IMR-90 (cell line): ENCODE measurements around the gene CD151. TPM values are rescaled to one million over a fixed set of nuclear protein-coding genes. Genes with fewer than 3 reads are reported as not detected.
A peak's percentile ranks its signal among the peaks of the same experiment; 100 is the strongest.

Experiments used
- ATAC-seq: fragments of 200-7000 bp; cut with Tn5 transposase; 2 replicates; pipeline ENCODE4 v1.9.1; 2020; ENCODE audit warnings: low read depth, mild to moderate bottlenecking, moderate library complexity
- BruUV-seq: library from RNA; stranded (reverse); fragments of 400-500 nt; replicated peaks from 2 replicates; lab custom pipeline; 2021; lab: Mats Ljungman, UMichigan
- CTCF ChIA-PET: fragments of 300-600 bp; formaldehyde crosslinking; extraction: SDS; loops from one replicate; lab custom pipeline; 2021; ENCODE audit warnings: antibody characterized with exemption; lab: Yijun Ruan, JAX
- POLR2A ChIA-PET: fragments of 300-600 bp; sonication (Branson Sonifier 250); formaldehyde crosslinking; loops from one replicate; lab custom pipeline; 2022; ENCODE audit warnings: antibody characterized with exemption; ENCODE audit not compliant: unreplicated experiment; lab: Charles Lee
- DNase-seq: peaks from one replicate; pipeline ENCODE4 v3.0.0; 2013
- H2AFZ ChIP-seq: replicated peaks from 2 replicates; pipeline ENCODE3; 2013; ENCODE audit warnings: low read length, mild to moderate bottlenecking; ENCODE audit not compliant: poor library complexity
- H2AK5ac ChIP-seq: 2 replicates; pipeline ENCODE4 v1.6.1; 2013; ENCODE audit warnings: low read depth, low read length, inconsistent platforms
- H2AK9ac ChIP-seq: replicated peaks from 2 replicates; pipeline ENCODE3; 2013; ENCODE audit warnings: mild to moderate bottlenecking, low read depth, low read length, moderate library complexity; ENCODE audit not compliant: poor library complexity
- H2BK120ac ChIP-seq: 2 replicates; pipeline ENCODE4 v1.6.1; 2013; ENCODE audit warnings: low read depth, low read length, inconsistent platforms
- H2BK15ac ChIP-seq: 3 replicates; pipeline ENCODE4 v1.6.1; 2013; ENCODE audit warnings: low read depth, low read length, inconsistent platforms
- H2BK20ac ChIP-seq: 2 replicates; pipeline ENCODE4 v1.6.1; 2013; ENCODE audit warnings: low read depth, mild to moderate bottlenecking, inconsistent platforms, low read length, moderate library complexity
- H2BK5ac ChIP-seq: 2 replicates; pipeline ENCODE4 v1.6.1; 2013; ENCODE audit warnings: mild to moderate bottlenecking, low read depth, low read length, inconsistent platforms; ENCODE audit not compliant: poor library complexity, severe bottlenecking
- H3K14ac ChIP-seq: replicated peaks from 2 replicates; pipeline ENCODE4 v1.6.1; 2013; ENCODE audit warnings: low read depth, low read length, inconsistent platforms
- H3K18ac ChIP-seq: 2 replicates; pipeline ENCODE4 v1.6.1; 2013; ENCODE audit warnings: low read depth, low read length, control low read depth
- H3K23ac ChIP-seq: 2 replicates; pipeline ENCODE4 v1.6.1; 2013; ENCODE audit warnings: low read depth, low read length, inconsistent platforms
- H3K27ac ChIP-seq: 2 replicates; pipeline ENCODE4 v1.5.1; 2013; ENCODE audit warnings: mild to moderate bottlenecking, control low read depth, low read length; ENCODE audit not compliant: insufficient read depth
- H3K27me3 ChIP-seq: 2 replicates; pipeline ENCODE4 v1.6.1; 2013; ENCODE audit warnings: low read length; ENCODE audit not compliant: control insufficient read depth, insufficient read depth
- H3K36me3 ChIP-seq: 2 replicates; pipeline ENCODE4 v1.6.1; 2013; ENCODE audit warnings: low read length, mixed read lengths; ENCODE audit not compliant: control insufficient read depth, insufficient read depth
- H3K4ac ChIP-seq: 2 replicates; pipeline ENCODE4 v1.6.1; 2013; ENCODE audit warnings: low read depth, low read length, inconsistent platforms
- H3K4me1 ChIP-seq: 2 replicates; pipeline ENCODE4 v1.6.1; 2013; ENCODE audit warnings: low read length, mixed read lengths; ENCODE audit not compliant: control insufficient read depth, insufficient read depth
- H3K4me2 ChIP-seq: 2 replicates; pipeline ENCODE4 v1.6.1; 2013; ENCODE audit warnings: low read depth, mild to moderate bottlenecking, control low read depth, low read length, moderate library complexity
- H3K4me3 ChIP-seq: 2 replicates; pipeline ENCODE4 v1.5.1; 2013; ENCODE audit warnings: low read depth, mild to moderate bottlenecking, control low read depth, low read length, moderate library complexity; ENCODE audit not compliant: insufficient read depth
- H3K56ac ChIP-seq: 2 replicates; pipeline ENCODE4 v1.6.1; 2013; ENCODE audit warnings: low read length, inconsistent platforms; ENCODE audit not compliant: insufficient read depth; ENCODE audit errors: extremely low read depth
- H3K79me1 ChIP-seq, 2 experiments: 2 replicates each; pipeline ENCODE4 v1.6.1; 2013; ENCODE audit warnings: low read length in 2 of 2, inconsistent platforms in 1 of 2, low read depth in 1 of 2
- H3K9ac ChIP-seq: 2 replicates; pipeline ENCODE4 v1.6.1; 2013; ENCODE audit warnings: low read depth, low read length, control low read depth
- H3K9me1 ChIP-seq: 2 replicates; pipeline ENCODE4 v1.6.1; 2013; ENCODE audit warnings: low read length, inconsistent platforms; ENCODE audit not compliant: insufficient read depth
- H3K9me3 ChIP-seq: 2 replicates; pipeline ENCODE4 v1.6.1; 2013; ENCODE audit warnings: low read length; ENCODE audit not compliant: control insufficient read depth, insufficient read depth
- H4K20me1 ChIP-seq: 2 replicates; pipeline ENCODE4 v1.6.1; 2013; ENCODE audit warnings: low read length, inconsistent platforms; ENCODE audit not compliant: insufficient read depth
- H4K5ac ChIP-seq: 2 replicates; pipeline ENCODE4 v1.6.1; 2013; ENCODE audit warnings: mild to moderate bottlenecking, low read depth, low read length, control low read depth
- H4K8ac ChIP-seq, 2 experiments: 2 replicates each; pipeline ENCODE4 v1.6.1; 2013; ENCODE audit warnings: low read depth in 2 of 2, low read length in 2 of 2, control low read depth in 1 of 2, inconsistent platforms in 1 of 2
- H4K91ac ChIP-seq: 2 replicates; pipeline ENCODE4 v1.6.1; 2013; ENCODE audit warnings: low read depth, low read length, inconsistent platforms; ENCODE audit not compliant: insufficient read depth
- CEBPB ChIP-seq: IDR thresholded peaks from 2 replicates; pipeline ENCODE4 v1.6.1; 2012; ENCODE audit warnings: low read depth, low read length, improper control_type of control experiment
- CHD1 ChIP-seq: IDR thresholded peaks from 2 replicates; pipeline ENCODE4 v1.6.1; 2012; ENCODE audit warnings: low read depth, low read length, improper control_type of control experiment
- ELK1 ChIP-seq: fragments of 150-350 bp; IDR thresholded peaks from 2 replicates; pipeline ENCODE4 v1.6.1; 2016; ENCODE audit warnings: low read depth, mild to moderate bottlenecking, low read length, moderate library complexity, borderline replicate concordance
- FOS ChIP-seq: fragments of 150-350 bp; IDR thresholded peaks from 2 replicates; pipeline ENCODE4 v1.6.1; 2016; ENCODE audit warnings: low read depth, low read length
- MAFK ChIP-seq: IDR thresholded peaks from 2 replicates; pipeline ENCODE4 v1.6.1; 2012; ENCODE audit warnings: low read depth, low read length, improper control_type of control experiment
- MAZ ChIP-seq: IDR thresholded peaks from 2 replicates; pipeline ENCODE4 v1.6.1; 2012; ENCODE audit warnings: low read depth, mild to moderate bottlenecking, low read length, improper control_type of control experiment, moderate library complexity, borderline replicate concordance
- MXI1 ChIP-seq: IDR thresholded peaks from 2 replicates; pipeline ENCODE4 v1.6.1; 2012; ENCODE audit warnings: low read depth, mild to moderate bottlenecking, low read length, moderate library complexity, borderline replicate concordance
- NFE2L2 ChIP-seq: fragments of 150-350 bp; IDR thresholded peaks from 2 replicates; pipeline ENCODE4 v1.6.1; 2016; ENCODE audit warnings: low read depth, mild to moderate bottlenecking, low read length
- POLR2A ChIP-seq: IDR thresholded peaks from 2 replicates; pipeline ENCODE4 v1.6.1; 2012; ENCODE audit warnings: mild to moderate bottlenecking, low read depth, low read length
- RCOR1 ChIP-seq: IDR thresholded peaks from 2 replicates; pipeline ENCODE4 v1.6.1; 2012; ENCODE audit warnings: mild to moderate bottlenecking, low read length, improper control_type of control experiment; ENCODE audit not compliant: insufficient replicate concordance
- RFX5 ChIP-seq: IDR thresholded peaks from 2 replicates; pipeline ENCODE4 v1.8.0; 2012; ENCODE audit warnings: low read depth, mild to moderate bottlenecking, low read length, moderate library complexity
- SMC3 ChIP-seq: fragments of 150-350 bp; IDR thresholded peaks from 2 replicates; pipeline ENCODE4 v1.6.1; 2016; ENCODE audit warnings: low read depth, mild to moderate bottlenecking, antibody characterized with exemption, low read length, moderate library complexity
- USF2 ChIP-seq: fragments of 150-350 bp; IDR thresholded peaks from 2 replicates; pipeline ENCODE4 v1.6.1; 2017; ENCODE audit warnings: mild to moderate bottlenecking, antibody characterized with exemption, low read length, low read depth
- WGBS, 2 experiments: methylation state at CpG; one replicate each; pipeline versions ENCODE4 v1.1.5 to v1.1.7; 2013; ENCODE audit warnings: missing lambda C conversion rate in 2 of 2; ENCODE audit not compliant: insufficient read length in 1 of 2; ENCODE audit errors: extremely low coverage in 2 of 2; 5-methylcytosine and 5-hydroxymethylcytosine counted together
- dilution Hi-C: fragments of 300-500 bp; cut with HindIII; formaldehyde crosslinking; loops from one replicate; pipeline ENCODE4 v1.14.3; 2018; ENCODE audit warnings: low sequenced_read_pairs; ENCODE audit not compliant: unreplicated experiment
- in situ Hi-C: fragments of 300-500 bp; cut with MboI; formaldehyde crosslinking; loops from 3 replicates; pipeline ENCODE4 v1.14.3; 2019; ENCODE audit warnings: low sequenced_read_pairs, inconsistent platforms, mixed read lengths
- intact Hi-C: fragments of 100-400 bp; cut with micrococcal nuclease; formaldehyde crosslinking; loops from 2 replicates; pipeline ENCODE4 v1.10.0; 2022
- polyA plus RNA-seq, 3 experiments: library from polyadenylated mRNA; depleted of rRNA; stranded (reverse); fragments of >200 nt; gene quantifications; 2 replicates each; pipeline ENCODE4 v1.2.3, GENCODE V29; 2012; ENCODE audit warnings: low replicate concordance in 1 of 3
- total RNA-seq: library from RNA; depleted of rRNA; stranded (reverse); fragments of >200 nt; gene quantifications from 2 replicates; pipeline ENCODE4 v1.2.3, GENCODE V29; 2012
- TF ChIP-seq, protein P1 (sequence below): conservative IDR thresholded peaks from 2 replicates; pipeline ENCODE4 v1.5.1; 2012; ENCODE audit warnings: mild to moderate bottlenecking, low read depth, low read length, improper control_type of control experiment

Gene CD151
- total and polyA plus RNA-seq, 2 of the 4 experiments (the other 2 are of a cell fraction) = 1,150 to 1,267 TPM

DNA sequence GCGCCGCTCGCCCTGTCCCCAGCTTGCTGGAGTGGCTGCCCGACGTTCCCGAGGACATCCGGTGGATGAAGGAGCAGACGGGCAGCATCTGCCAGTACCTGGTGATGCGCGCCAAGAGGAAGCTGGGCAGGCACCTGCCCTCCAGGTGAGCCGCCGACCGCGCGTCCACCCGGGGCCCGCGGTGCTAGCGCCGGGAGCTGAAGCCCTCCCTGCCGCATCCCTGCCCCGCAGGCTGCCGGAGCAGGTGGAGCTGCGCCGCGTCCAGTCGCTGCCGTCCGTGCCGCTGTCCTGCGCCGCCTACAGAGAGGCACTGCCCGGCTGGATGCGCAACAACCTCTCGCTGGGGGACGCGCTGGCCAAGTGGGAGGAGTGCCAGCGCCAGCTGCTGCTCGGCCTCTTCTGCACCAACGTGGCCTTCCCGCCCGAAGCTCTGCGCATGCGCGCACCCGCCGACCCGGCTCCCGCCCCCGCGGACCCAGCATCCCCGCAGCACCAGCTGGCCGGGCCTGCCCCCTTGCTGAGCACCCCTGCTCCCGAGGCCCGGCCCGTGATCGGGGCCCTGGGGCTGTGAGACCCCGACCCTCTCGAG is 8.4 kb upstream of the CD151 start:
- no peaks in the 10 kb centered on the region for H3K9me3 ChIP-seq
- no peak overlapping the region for H2AK5ac ChIP-seq
- no peak overlapping the region for H4K8ac ChIP-seq
- no peak overlapping the region for H3K18ac ChIP-seq
- H4K91ac ChIP-seq = no peak overlapping the region
- H3K4me3 ChIP-seq = no peak overlapping the region
- H3K27me3 ChIP-seq = peaks cover 6% of the 10 kb centered on the region; the same call in 1 of the 2 replicates
- no peak overlapping the region for H2BK5ac ChIP-seq
- intact Hi-C loops (no loop called here), dilution Hi-C loops (no loop called here), in situ Hi-C loops (no loop called here)
- H3K4ac ChIP-seq = no peak overlapping the region
- no peak overlapping the region for H2BK120ac ChIP-seq
- no peak overlapping the region for H2BK20ac ChIP-seq
- TF ChIP-seq, protein P1, sequence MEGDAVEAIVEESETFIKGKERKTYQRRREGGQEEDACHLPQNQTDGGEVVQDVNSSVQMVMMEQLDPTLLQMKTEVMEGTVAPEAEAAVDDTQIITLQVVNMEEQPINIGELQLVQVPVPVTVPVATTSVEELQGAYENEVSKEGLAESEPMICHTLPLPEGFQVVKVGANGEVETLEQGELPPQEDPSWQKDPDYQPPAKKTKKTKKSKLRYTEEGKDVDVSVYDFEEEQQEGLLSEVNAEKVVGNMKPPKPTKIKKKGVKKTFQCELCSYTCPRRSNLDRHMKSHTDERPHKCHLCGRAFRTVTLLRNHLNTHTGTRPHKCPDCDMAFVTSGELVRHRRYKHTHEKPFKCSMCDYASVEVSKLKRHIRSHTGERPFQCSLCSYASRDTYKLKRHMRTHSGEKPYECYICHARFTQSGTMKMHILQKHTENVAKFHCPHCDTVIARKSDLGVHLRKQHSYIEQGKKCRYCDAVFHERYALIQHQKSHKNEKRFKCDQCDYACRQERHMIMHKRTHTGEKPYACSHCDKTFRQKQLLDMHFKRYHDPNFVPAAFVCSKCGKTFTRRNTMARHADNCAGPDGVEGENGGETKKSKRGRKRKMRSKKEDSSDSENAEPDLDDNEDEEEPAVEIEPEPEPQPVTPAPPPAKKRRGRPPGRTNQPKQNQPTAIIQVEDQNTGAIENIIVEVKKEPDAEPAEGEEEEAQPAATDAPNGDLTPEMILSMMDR = no peak
- TF ChIP-seq NFE2L2 = no peak
- TF ChIP-seq MAZ = no peak
- TF ChIP-seq MAFK = no peak
- no peak for TF ChIP-seq CEBPB
- TF ChIP-seq ELK1 = no peak
- no peak for TF ChIP-seq CHD1
- no peak for TF ChIP-seq RCOR1
- TF ChIP-seq MXI1 = no peak
- TF ChIP-seq USF2 = no peak
- no peak for TF ChIP-seq RFX5
- TF ChIP-seq SMC3 = no peak
- no peak for TF ChIP-seq POLR2A
- TF ChIP-seq FOS = no peak
- ATAC-seq (no peak), DNase-seq (no peak)
- ChIA-PET CTCF (no interaction called here), POLR2A (no interaction called here)
- 83% methylated on average over 39 of the region's 59 CpGs; no CpG with 5 or more reads in 1 of the 2 experiments for WGBS, 2 experiments
- peaks cover 30% of the 10 kb centered on the region for H3K36me3 ChIP-seq
- H2BK15ac ChIP-seq = no peak overlapping the region
- H3K56ac ChIP-seq = no peak overlapping the region
- peaks cover 21% of the 10 kb centered on the region for H3K4me1 ChIP-seq
- peaks cover 13% of the 10 kb centered on the region for H3K9me1 ChIP-seq
- no peak overlapping the region for H3K4me2 ChIP-seq
- peaks cover 19 to 29% of the 10 kb centered on the region in 2 experiments for H3K79me1 ChIP-seq
- no peak overlapping the region for H4K5ac ChIP-seq
- peak overlapping the region; percentile 21 for H2AFZ ChIP-seq
- no peak overlapping the region for H3K14ac ChIP-seq
- no peak overlapping the region for H2AK9ac ChIP-seq
- H3K9ac ChIP-seq = no peak overlapping the region
- peaks cover 42% of the 10 kb centered on the region for H4K20me1 ChIP-seq
- H3K27ac ChIP-seq = no peak overlapping the region
- BruUV-seq = TSS peak; percentile 77
- H3K23ac ChIP-seq = no peak overlapping the region
